Endothelial cell of umbilical vein (primary cell): ENCODE measurements around the gene AGFG1. TPM values are rescaled to one million over a fixed set of nuclear protein-coding genes. Genes with fewer than 3 reads are reported as not detected.

ENCODE experiments used
- BruUV-seq: library from RNA; stranded (reverse); fragments of 400-500 nt; replicated peaks from 2 replicates; lab custom pipeline; 2021; lab: Mats Ljungman, UMichigan
- CTCF ChIA-PET: fragments of 300-600, 350-600 bp; sonication (Branson Sonifier 250); formaldehyde crosslinking; loops from one replicate; lab custom pipeline; 2021; ENCODE audit warnings: antibody characterized with exemption, inconsistent platforms; lab: Charles Lee
- POLR2A ChIA-PET: fragments of 300-600, 350-600 bp; sonication (Branson Sonifier 250); formaldehyde crosslinking; loops from one replicate; lab custom pipeline; 2021; ENCODE audit warnings: antibody characterized with exemption, inconsistent platforms; lab: Charles Lee
- DNase-seq: peaks from one replicate; pipeline ENCODE4 v3.0.0-alpha.2; 2011; ENCODE audit warnings: low read depth, low spot score
- FAIRE-seq: peaks from 2 replicates; lab custom pipeline; 2011; peaks lifted over from hg19 to GRCh38; lab: Jason Lieb, UNC
- H2AFZ ChIP-seq: 2 replicates; pipeline ENCODE4 v1.6.0; 2012; ENCODE audit warnings: low read depth, low read length, control low read depth, inconsistent platforms
- H3K27ac ChIP-seq: 2 replicates; pipeline ENCODE4 v1.5.1; 2011; ENCODE audit warnings: low read depth, mild to moderate bottlenecking, control low read depth, low read length, moderate library complexity; ENCODE audit not compliant: insufficient read depth
- H3K27me3 ChIP-seq, 2 experiments: 2 replicates each; pipeline versions ENCODE4 v1.6.0 to v1.6.1; 2011; ENCODE audit warnings: low read length in 2 of 2, mixed read lengths in 1 of 2; ENCODE audit not compliant: control insufficient read depth in 2 of 2, insufficient read depth in 2 of 2
- H3K36me3 ChIP-seq, 2 experiments: 2 replicates in 1 of 2; 3 replicates in 1 of 2; pipeline ENCODE4 v1.5.1; 2011; ENCODE audit warnings: low read length in 2 of 2, mild to moderate bottlenecking in 1 of 2, moderate library complexity in 1 of 2; ENCODE audit not compliant: control insufficient read depth in 2 of 2, insufficient read depth in 2 of 2; ENCODE audit errors: extremely low read depth in 1 of 2
- H3K4me1 ChIP-seq: 3 replicates; pipeline ENCODE4 v1.5.1; 2011; ENCODE audit warnings: mild to moderate bottlenecking, low read length; ENCODE audit not compliant: control insufficient read depth, insufficient read depth; ENCODE audit errors: extremely low read depth
- H3K4me2 ChIP-seq: 2 replicates; pipeline ENCODE4 v1.6.1; 2011; ENCODE audit warnings: low read length, control low read depth, mixed read lengths; ENCODE audit not compliant: insufficient read depth
- H3K4me3 ChIP-seq, 3 experiments: fragments of 200-600 bp in 1 of 3; sonication (generic), shearing (Covaris generic) in 1 of 3; replicated peaks in 1 of 3; 2 replicates each; pipeline ENCODE4 v1.5.1; 2011 to 2016; ENCODE audit warnings: control low read depth in 3 of 3, low read length in 3 of 3, mild to moderate bottlenecking in 2 of 3, inconsistent platforms in 1 of 3, low read depth in 1 of 3, moderate library complexity in 1 of 3; ENCODE audit not compliant: insufficient read depth in 1 of 3
- H3K79me2 ChIP-seq: 2 replicates; pipeline ENCODE4 v1.6.0; 2012; ENCODE audit warnings: low read length, inconsistent platforms; ENCODE audit not compliant: control insufficient read depth, insufficient read depth
- H3K9ac ChIP-seq: replicated peaks from 2 replicates; pipeline ENCODE3; 2011; ENCODE audit warnings: low read length, control low read depth; ENCODE audit not compliant: insufficient read depth; ENCODE audit errors: extremely low read depth
- H3K9me1 ChIP-seq: replicated peaks from 3 replicates; pipeline ENCODE4 v1.6.0; 2011; ENCODE audit warnings: mild to moderate bottlenecking, low read length; ENCODE audit not compliant: control insufficient read depth, insufficient read depth; ENCODE audit errors: extremely low read depth
- H3K9me3 ChIP-seq: replicated peaks from 2 replicates; pipeline ENCODE4 v1.5.1; 2012; ENCODE audit warnings: low read length, inconsistent platforms; ENCODE audit not compliant: control insufficient read depth, insufficient read depth
- H4K20me1 ChIP-seq: replicated peaks from 2 replicates; pipeline ENCODE3; 2011; ENCODE audit warnings: mild to moderate bottlenecking, low read length; ENCODE audit not compliant: control insufficient read depth, insufficient read depth; ENCODE audit errors: extremely low read depth
- EZH2 ChIP-seq: IDR thresholded peaks from 2 replicates; pipeline ENCODE4 v1.6.1; 2012; ENCODE audit warnings: borderline replicate concordance, low read depth, mild to moderate bottlenecking, moderate library complexity, low read length, inconsistent platforms; ENCODE audit not compliant: severe bottlenecking
- FOS ChIP-seq: IDR thresholded peaks from 2 replicates; pipeline ENCODE4 v1.6.1; 2011; ENCODE audit warnings: mild to moderate bottlenecking, low read length, moderate library complexity, borderline replicate concordance; ENCODE audit not compliant: insufficient read depth
- GATA2 ChIP-seq: IDR thresholded peaks from 2 replicates; pipeline ENCODE4 v1.7.0; 2011; ENCODE audit warnings: low read depth, mild to moderate bottlenecking, moderate library complexity, mixed read lengths, low read length; ENCODE audit not compliant: insufficient read length, insufficient read depth
- JUN ChIP-seq: IDR thresholded peaks from 2 replicates; pipeline ENCODE4 v1.6.1; 2011; ENCODE audit warnings: borderline replicate concordance, low read depth; ENCODE audit not compliant: insufficient read length, insufficient read depth
- MYC ChIP-seq: IDR thresholded peaks from one replicate; pipeline ENCODE4 v1.6.1; 2011; ENCODE audit warnings: mild to moderate bottlenecking, low read depth, low read length
- POLR2A ChIP-seq: IDR thresholded peaks from 2 replicates; pipeline ENCODE4 v1.6.1; 2012; ENCODE audit warnings: low read depth, mild to moderate bottlenecking, control low read depth, low read length
- POLR2AphosphoS5 ChIP-seq: IDR thresholded peaks from 2 replicates; pipeline ENCODE4 v1.6.1; 2012; ENCODE audit warnings: low read depth, mild to moderate bottlenecking, control low read depth, low read length, moderate library complexity; ENCODE audit not compliant: insufficient read depth
- dilution Hi-C: fragments of 300-500 bp; cut with MboI; formaldehyde crosslinking; loops from one replicate; pipeline ENCODE4 v1.15.0; 2019; ENCODE audit warnings: low sequenced_read_pairs; ENCODE audit not compliant: extremely low pct_ligation_motif_present
- intact Hi-C: fragments of 100-400 bp; cut with micrococcal nuclease; formaldehyde crosslinking; loops from one replicate; pipeline ENCODE4 v1.10.0; 2022
- polyA plus RNA-seq, 4 experiments: library from polyadenylated mRNA; depleted of rRNA in 3 of 4; stranded (reverse) in 3 of 4; unstranded in 1 of 4; fragments of >200 nt; gene quantifications; 2 replicates each; pipeline versions ENCODE4 v1.2.1 to v1.2.3, GENCODE V29; 2011 to 2012; ENCODE audit warnings: missing spikeins in 1 of 4
- total RNA-seq: library from RNA; stranded (reverse); gene quantifications from 2 replicates; pipeline ENCODE4 v1.2.3, GENCODE V29; 2021
- TF ChIP-seq, protein P1 (sequence below): IDR thresholded peaks from 2 replicates; pipeline ENCODE4 v1.6.1; 2011; ENCODE audit not compliant: insufficient read depth, insufficient read length
- TF ChIP-seq, protein P2 (sequence below), 2 donors: IDR thresholded peaks; 1 replicate in 1 of 2; 2 replicates in 1 of 2; pipeline ENCODE4 v1.5.1; 2011; ENCODE audit warnings: low read length in 2 of 2, mild to moderate bottlenecking in 2 of 2, moderate library complexity in 2 of 2, control low read depth in 1 of 2, inconsistent platforms in 1 of 2, low read depth in 1 of 2; ENCODE audit not compliant: insufficient read depth in 1 of 2; ENCODE audit errors: extremely low read depth in 1 of 2

Gene AGFG1
- total and polyA plus RNA-seq, 2 donors (not counting 3 experiments of a cell fraction or from before 2014, with no cell fraction given) = 87.9 to 106 TPM

DNA sequence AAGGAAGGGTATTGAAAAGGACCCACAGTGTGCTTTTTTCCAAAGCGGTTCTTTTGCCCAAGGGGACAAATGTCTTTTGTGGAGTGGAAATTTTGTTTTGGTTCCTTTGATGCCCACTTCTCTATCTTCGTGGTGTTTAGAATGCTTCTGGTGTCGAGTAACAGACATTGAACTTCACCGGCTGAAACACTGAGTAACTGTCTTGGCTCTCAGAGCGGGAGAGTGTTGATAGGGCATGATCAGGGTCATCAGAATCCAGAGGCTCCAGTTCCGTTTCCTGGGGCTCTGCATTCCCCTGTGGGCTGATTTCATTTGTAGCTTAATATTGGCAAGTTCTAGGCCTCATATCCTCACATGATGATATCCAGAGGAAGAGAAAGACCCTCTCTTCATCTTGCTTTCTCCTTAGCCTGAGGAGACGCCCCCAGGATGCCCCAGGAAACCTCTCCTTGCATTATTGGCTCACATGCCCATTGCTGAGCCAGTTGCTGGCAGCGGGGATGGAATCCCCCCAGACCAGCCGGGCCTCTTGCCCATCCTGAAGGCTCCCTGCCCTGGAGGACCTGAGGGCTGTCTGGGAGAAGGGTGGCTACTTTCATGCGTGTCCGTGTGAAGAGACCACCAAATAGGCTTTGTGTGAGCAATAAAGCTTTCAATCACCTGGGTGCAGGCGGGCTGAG, 27.9 kb upstream of the AGFG1 start:
- ChIA-PET POLR2A (no interaction called here), CTCF (no interaction called here)
- intact Hi-C loops (no loop called here), dilution Hi-C loops (no loop called here)
- DNase-seq (no peak), FAIRE-seq (no peak)
- Histone ChIP-seq H3K9me3 (no peaks in the 10 kb centered on the region), H3K27ac (no peak overlapping the region), H3K4me1 (no peaks in the 10 kb centered on the region), H3K4me2 (no peak overlapping the region), H4K20me1 (no peaks in the 10 kb centered on the region), H3K4me3 (no peak overlapping the region), H3K27me3 (no peaks in the 10 kb centered on the region), H3K79me2 (no peaks in the 10 kb centered on the region), H3K36me3 (no peaks in the 10 kb centered on the region), H3K9ac (no peak overlapping the region), H2AFZ (no peak overlapping the region), H3K9me1 (no peaks in the 10 kb centered on the region)
- TF ChIP-seq MYC (no peak), JUN (no peak), FOS (no peak), POLR2AphosphoS5 (no peak), GATA2 (no peak), EZH2 (no peak), POLR2A (no peak)
- TF ChIP-seq, protein P1, sequence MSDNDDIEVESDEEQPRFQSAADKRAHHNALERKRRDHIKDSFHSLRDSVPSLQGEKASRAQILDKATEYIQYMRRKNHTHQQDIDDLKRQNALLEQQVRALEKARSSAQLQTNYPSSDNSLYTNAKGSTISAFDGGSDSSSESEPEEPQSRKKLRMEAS = no peak
- TF ChIP-seq, protein P2, sequence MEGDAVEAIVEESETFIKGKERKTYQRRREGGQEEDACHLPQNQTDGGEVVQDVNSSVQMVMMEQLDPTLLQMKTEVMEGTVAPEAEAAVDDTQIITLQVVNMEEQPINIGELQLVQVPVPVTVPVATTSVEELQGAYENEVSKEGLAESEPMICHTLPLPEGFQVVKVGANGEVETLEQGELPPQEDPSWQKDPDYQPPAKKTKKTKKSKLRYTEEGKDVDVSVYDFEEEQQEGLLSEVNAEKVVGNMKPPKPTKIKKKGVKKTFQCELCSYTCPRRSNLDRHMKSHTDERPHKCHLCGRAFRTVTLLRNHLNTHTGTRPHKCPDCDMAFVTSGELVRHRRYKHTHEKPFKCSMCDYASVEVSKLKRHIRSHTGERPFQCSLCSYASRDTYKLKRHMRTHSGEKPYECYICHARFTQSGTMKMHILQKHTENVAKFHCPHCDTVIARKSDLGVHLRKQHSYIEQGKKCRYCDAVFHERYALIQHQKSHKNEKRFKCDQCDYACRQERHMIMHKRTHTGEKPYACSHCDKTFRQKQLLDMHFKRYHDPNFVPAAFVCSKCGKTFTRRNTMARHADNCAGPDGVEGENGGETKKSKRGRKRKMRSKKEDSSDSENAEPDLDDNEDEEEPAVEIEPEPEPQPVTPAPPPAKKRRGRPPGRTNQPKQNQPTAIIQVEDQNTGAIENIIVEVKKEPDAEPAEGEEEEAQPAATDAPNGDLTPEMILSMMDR (IDR thresholded peaks at IDR 0.05; ENCODE audit: extremely low read depth in 1 of 2, insufficient read depth in 1 of 2, low read depth in 1 of 2, low read length in 2 of 2) = no peak
- no TSS peak for BruUV-seq
